ENCODE measurements around the gene KRTAP10-6.

The KRTAP10-6 gene

DNA sequence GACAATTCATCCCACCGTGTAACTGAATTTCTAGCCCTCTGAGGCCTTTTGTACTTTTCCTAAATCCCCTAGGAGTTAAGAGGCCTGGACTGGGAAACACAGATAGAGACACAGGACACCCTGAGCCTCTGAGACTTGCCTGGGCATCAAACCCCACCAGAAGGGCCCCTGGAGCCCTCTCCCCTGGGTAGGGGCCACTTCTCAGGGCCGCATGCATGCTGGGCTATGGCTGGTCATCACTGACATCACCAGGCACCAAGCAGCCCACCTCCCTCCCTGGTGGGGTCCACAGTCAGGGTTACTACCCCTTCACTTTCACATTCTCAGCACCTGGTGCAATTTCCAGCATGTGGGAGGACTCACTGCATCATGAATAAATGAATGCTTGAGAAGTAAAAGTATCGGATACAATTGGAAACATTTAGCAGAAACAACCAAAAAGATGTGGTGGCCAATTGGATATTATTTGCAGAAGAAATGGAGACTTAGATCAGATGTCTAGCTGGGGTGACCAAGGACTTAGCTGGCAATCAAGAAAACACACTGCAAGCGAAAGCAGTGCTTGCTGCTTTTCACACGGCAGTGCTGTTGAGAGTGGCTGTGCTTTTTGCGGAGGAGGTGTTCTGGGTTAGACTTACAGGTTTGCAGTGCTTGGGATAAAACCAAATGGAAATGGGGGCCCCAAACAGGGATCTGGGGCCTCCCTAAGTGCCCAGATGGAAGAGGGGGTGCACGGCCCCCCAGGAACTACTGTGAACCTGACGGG, 7.1 kb upstream of the KRTAP10-6 start:
- H4K91ac ChIP-seq (ENCODE audit: low read length), result no peak overlapping the region
- no peak overlapping the region for H2BK15ac ChIP-seq (ENCODE audit: low read depth, poor library complexity, severe bottlenecking)
- H3K4me2 ChIP-seq (ENCODE audit: low read length, poor library complexity, severe bottlenecking), result no peak overlapping the region
- H3K23ac ChIP-seq (ENCODE audit: low read length in 2 of 2), result no peak overlapping the region
- H2BK120ac ChIP-seq (ENCODE audit: low read depth, low read length), result no peak overlapping the region
- no peak overlapping the region for H2AK5ac ChIP-seq (ENCODE audit: low read length, severe bottlenecking)
- no peaks in the 10 kb centered on the region for H3K79me1 ChIP-seq (replicated peaks; ENCODE audit: low read length, poor library complexity, severe bottlenecking)
- peaks cover 5 to 32% of the 10 kb centered on the region in 2 experiments for H3K27me3 ChIP-seq (ENCODE audit: control insufficient read depth in 1 of 2, insufficient read depth in 1 of 2, low read length in 2 of 2)
- H4K8ac ChIP-seq (ENCODE audit: low read length), result no peak overlapping the region
- H2AFZ ChIP-seq (ENCODE audit: low read depth, low read length), result no peak overlapping the region
- WGBS, result 92% methylated on average over 8 of the region's 8 CpGs
- no peak overlapping the region for H3K18ac ChIP-seq (ENCODE audit: low read depth in 1 of 2, low read length in 2 of 2)
- H3K27ac ChIP-seq (ENCODE audit: low read length, poor library complexity, severe bottlenecking), result no peak overlapping the region
- no peak overlapping the region for H3K9ac ChIP-seq (ENCODE audit: low read length)
- peaks cover 3% of the 10 kb centered on the region for H3K9me3 ChIP-seq (ENCODE audit: control insufficient read depth, low read length)
- DNase-seq, result no peak
- H3K36me3 ChIP-seq (ENCODE audit: control insufficient read depth in 1 of 2, insufficient read depth in 2 of 2, low read depth in 1 of 2, low read length in 2 of 2), result no peaks in the 10 kb centered on the region
- H2BK12ac ChIP-seq (ENCODE audit: low read length in 2 of 2), result no peak overlapping the region
- no peak overlapping the region for H2BK5ac ChIP-seq (ENCODE audit: low read depth, low read length, poor library complexity, severe bottlenecking)
- H3K14ac ChIP-seq (ENCODE audit: low read length in 2 of 2), result no peak overlapping the region
- no peak overlapping the region for H3K4ac ChIP-seq (ENCODE audit: low read depth in 1 of 2, low read length in 2 of 2)
- H3K4me3 ChIP-seq (ENCODE audit: insufficient read depth in 1 of 2, low read depth in 1 of 2, low read length in 2 of 2), result no peak overlapping the region
- H3K4me1 ChIP-seq (ENCODE audit: control insufficient read depth, insufficient read depth, low read depth, low read length), result no peaks in the 10 kb centered on the region

GRCh38 chr21:44598061-44598460, 5.8 kb upstream of the KRTAP10-6 start:
- H3K14ac ChIP-seq (ENCODE audit: low read length in 2 of 2), result no peak overlapping the region
- WGBS, result 63% methylated on average over 11 of the region's 11 CpGs
- H3K79me1 ChIP-seq (replicated peaks; ENCODE audit: low read length, poor library complexity, severe bottlenecking), result no peaks in the 10 kb centered on the region

GRCh38 chr21:44596068-44596725, 3.9 kb upstream of the KRTAP10-6 start:
- H2AK5ac ChIP-seq (ENCODE audit: low read length, severe bottlenecking), result no peak overlapping the region
- H3K4me2 ChIP-seq (ENCODE audit: low read length, poor library complexity, severe bottlenecking), result no peak overlapping the region
- H3K9ac ChIP-seq (ENCODE audit: low read length), result no peak overlapping the region
- H2BK15ac ChIP-seq (ENCODE audit: low read depth, poor library complexity, severe bottlenecking), result no peak overlapping the region
- H3K23ac ChIP-seq (ENCODE audit: low read length in 2 of 2), result no peak overlapping the region
- H2BK120ac ChIP-seq (ENCODE audit: low read depth, low read length), result no peak overlapping the region
- no peak overlapping the region for H3K4ac ChIP-seq (ENCODE audit: low read depth in 1 of 2, low read length in 2 of 2)
- H2AFZ ChIP-seq (ENCODE audit: low read depth, low read length), result no peak overlapping the region
- no peak overlapping the region for H3K27ac ChIP-seq (ENCODE audit: low read length, poor library complexity, severe bottlenecking)
- no peak overlapping the region for H3K4me3 ChIP-seq (ENCODE audit: insufficient read depth in 1 of 2, low read depth in 1 of 2, low read length in 2 of 2)
- no peak for DNase-seq
- no peak overlapping the region for H2BK5ac ChIP-seq (ENCODE audit: low read depth, low read length, poor library complexity, severe bottlenecking)
- H3K27me3 ChIP-seq (ENCODE audit: control insufficient read depth in 1 of 2, insufficient read depth in 1 of 2, low read length in 2 of 2), result peaks cover 28 to 47% of the 10 kb centered on the region in 2 experiments
- peaks cover 3% of the 10 kb centered on the region for H3K9me3 ChIP-seq (ENCODE audit: control insufficient read depth, low read length)
- WGBS, result 79% methylated on average over 8 of the region's 9 CpGs
- H3K79me1 ChIP-seq (replicated peaks; ENCODE audit: low read length, poor library complexity, severe bottlenecking), result no peaks in the 10 kb centered on the region
- no peak overlapping the region for H4K8ac ChIP-seq (ENCODE audit: low read length)
- H4K91ac ChIP-seq (ENCODE audit: low read length), result no peak overlapping the region
- H3K18ac ChIP-seq (ENCODE audit: low read depth in 1 of 2, low read length in 2 of 2), result no peak overlapping the region
- no peak overlapping the region for H2BK12ac ChIP-seq (ENCODE audit: low read length in 2 of 2)
- H3K4me1 ChIP-seq (ENCODE audit: control insufficient read depth, insufficient read depth, low read depth, low read length), result no peaks in the 10 kb centered on the region
- H3K36me3 ChIP-seq (ENCODE audit: control insufficient read depth in 1 of 2, insufficient read depth in 2 of 2, low read depth in 1 of 2, low read length in 2 of 2), result no peaks in the 10 kb centered on the region
- no peak overlapping the region for H3K14ac ChIP-seq (ENCODE audit: low read length in 2 of 2)

More at GRCh38 chr21:44598061-44598460, 5.8 kb upstream of the KRTAP10-6 start:
- Histone ChIP-seq H3K4me3 (ENCODE audit: insufficient read depth in 1 of 2, low read depth in 1 of 2, low read length in 2 of 2) (no peak overlapping the region), H3K18ac (ENCODE audit: low read depth in 1 of 2, low read length in 2 of 2) (no peak overlapping the region), H4K8ac (ENCODE audit: low read length) (no peak overlapping the region), H2BK120ac (ENCODE audit: low read depth, low read length) (no peak overlapping the region), H2AFZ (ENCODE audit: low read depth, low read length) (no peak overlapping the region), H3K4ac (ENCODE audit: low read depth in 1 of 2, low read length in 2 of 2) (no peak overlapping the region), H2BK5ac (ENCODE audit: low read depth, low read length, poor library complexity, severe bottlenecking) (no peak overlapping the region), H3K4me2 (ENCODE audit: low read length, poor library complexity, severe bottlenecking) (no peak overlapping the region), H3K23ac (ENCODE audit: low read length in 2 of 2) (no peak overlapping the region), H2BK12ac (ENCODE audit: low read length in 2 of 2) (no peak overlapping the region), H4K91ac (ENCODE audit: low read length) (no peak overlapping the region), H2BK15ac (ENCODE audit: low read depth, poor library complexity, severe bottlenecking) (no peak overlapping the region), H3K27ac (ENCODE audit: low read length, poor library complexity, severe bottlenecking) (no peak overlapping the region), H3K4me1 (ENCODE audit: control insufficient read depth, insufficient read depth, low read depth, low read length) (no peaks in the 10 kb centered on the region), H3K9ac (ENCODE audit: low read length) (no peak overlapping the region), H2AK5ac (ENCODE audit: low read length, severe bottlenecking) (no peak overlapping the region), H3K27me3 (ENCODE audit: control insufficient read depth in 1 of 2, insufficient read depth in 1 of 2, low read length in 2 of 2) (peaks cover 19 to 44% of the 10 kb centered on the region in 2 experiments), H3K36me3 (ENCODE audit: control insufficient read depth in 1 of 2, insufficient read depth in 2 of 2, low read depth in 1 of 2, low read length in 2 of 2) (no peaks in the 10 kb centered on the region), H3K9me3 (ENCODE audit: control insufficient read depth, low read length) (peaks cover 3% of the 10 kb centered on the region)
- no peak for DNase-seq

- no peak overlapping the region for H2BK5ac ChIP-seq (ENCODE audit: low read depth, low read length, poor library complexity, severe bottlenecking)
- no peaks in the 10 kb centered on the region for H3K36me3 ChIP-seq (ENCODE audit: control insufficient read depth in 1 of 2, insufficient read depth in 2 of 2, low read depth in 1 of 2, low read length in 2 of 2)
- H2AFZ ChIP-seq (ENCODE audit: low read depth, low read length), result no peak overlapping the region
- H3K4me3 ChIP-seq (ENCODE audit: insufficient read depth in 1 of 2, low read depth in 1 of 2, low read length in 2 of 2), result no peak overlapping the region
- peaks cover 33 to 47% of the 10 kb centered on the region in 2 experiments for H3K27me3 ChIP-seq (ENCODE audit: control insufficient read depth in 1 of 2, insufficient read depth in 1 of 2, low read length in 2 of 2)
- no peak overlapping the region for H2BK15ac ChIP-seq (ENCODE audit: low read depth, poor library complexity, severe bottlenecking)
- H3K4me2 ChIP-seq (ENCODE audit: low read length, poor library complexity, severe bottlenecking), result no peak overlapping the region
- H3K27ac ChIP-seq (ENCODE audit: low read length, poor library complexity, severe bottlenecking), result no peak overlapping the region
- no peak overlapping the region for H2AK5ac ChIP-seq (ENCODE audit: low read length, severe bottlenecking)
- H3K9me3 ChIP-seq (ENCODE audit: control insufficient read depth, low read length), result peaks cover 3% of the 10 kb centered on the region
- no peak overlapping the region for H3K14ac ChIP-seq (ENCODE audit: low read length in 2 of 2)
- H3K9ac ChIP-seq (ENCODE audit: low read length), result no peak overlapping the region
- 77% methylated on average over 4 of the region's 6 CpGs for WGBS
- no peak overlapping the region for H3K18ac ChIP-seq (ENCODE audit: low read depth in 1 of 2, low read length in 2 of 2)
- no peak overlapping the region for H3K23ac ChIP-seq (ENCODE audit: low read length in 2 of 2)
- no peak for DNase-seq
- no peak overlapping the region for H2BK120ac ChIP-seq (ENCODE audit: low read depth, low read length)
- no peak overlapping the region for H4K91ac ChIP-seq (ENCODE audit: low read length)
- no peak overlapping the region for H3K4ac ChIP-seq (ENCODE audit: low read depth in 1 of 2, low read length in 2 of 2)
- no peak overlapping the region for H2BK12ac ChIP-seq (ENCODE audit: low read length in 2 of 2)
- no peak overlapping the region for H4K8ac ChIP-seq (ENCODE audit: low read length)
- no peaks in the 10 kb centered on the region for H3K4me1 ChIP-seq (ENCODE audit: control insufficient read depth, insufficient read depth, low read depth, low read length)
- H3K79me1 ChIP-seq (replicated peaks; ENCODE audit: low read length, poor library complexity, severe bottlenecking), result no peaks in the 10 kb centered on the region
Measured at GRCh38 chr21:44595524-44595923, 3.2 kb upstream of the KRTAP10-6 start.
